Muscle layer of duodenum (tissue), 2 donors: Measurements from ENCODE around the gene ZNF692.
A peak's percentile ranks its signal among the peaks of the same experiment; 100 is the strongest.

Source experiments
- H3K27ac ChIP-seq: one replicate; pipeline ENCODE4 v1.7.0; 2013; ENCODE audit warnings: mild to moderate bottlenecking, low read length
- H3K27me3 ChIP-seq: one replicate; pipeline ENCODE4 v1.7.0; 2013; ENCODE audit warnings: low read depth, mild to moderate bottlenecking, control low read depth, low read length
- H3K36me3 ChIP-seq, 2 donors: one replicate each; pipeline ENCODE4 v1.7.0; 2013; ENCODE audit warnings: low read length in 2 of 2, control low read depth in 1 of 2, mild to moderate bottlenecking in 1 of 2; ENCODE audit not compliant: insufficient read depth in 2 of 2, control insufficient read depth in 1 of 2
- H3K4me1 ChIP-seq, 2 donors: one replicate each; pipeline ENCODE4 v1.7.0; 2013; ENCODE audit warnings: low read length in 2 of 2, mild to moderate bottlenecking in 2 of 2, control low read depth in 1 of 2, moderate library complexity in 1 of 2; ENCODE audit not compliant: insufficient read depth in 2 of 2, control insufficient read depth in 1 of 2
- H3K4me3 ChIP-seq, 2 donors: one replicate each; pipeline ENCODE4 v1.7.0; 2013; ENCODE audit warnings: low read length in 2 of 2, low read depth in 1 of 2, mild to moderate bottlenecking in 1 of 2
- H3K9me3 ChIP-seq, 2 donors: one replicate each; pipeline ENCODE4 v1.7.0; 2013; ENCODE audit warnings: low read length in 2 of 2, control low read depth in 1 of 2, mild to moderate bottlenecking in 1 of 2; ENCODE audit not compliant: control insufficient read depth in 1 of 2
- donor health status: healthy.

The ZNF692 gene

GRCh38 chr1:248872752-248873408 is 14.0 kb upstream of the ZNF692 start:
- peak overlapping the region; percentile 98 for H3K27ac ChIP-seq
- no peaks in the 10 kb centered on the region for H3K9me3 ChIP-seq
- H3K27me3 ChIP-seq, result no peaks in the 10 kb centered on the region
- no peaks in the 10 kb centered on the region for H3K36me3 ChIP-seq
- no peaks in the 10 kb centered on the region for H3K4me1 ChIP-seq
- peak overlapping the region; percentile 82 to 96 for H3K4me3 ChIP-seq

- H3K36me3 ChIP-seq, result no peaks in the 10 kb centered on the region
- no peaks in the 10 kb centered on the region for H3K27me3 ChIP-seq
- H3K4me3 ChIP-seq, result no peak overlapping the region
- no peaks in the 10 kb centered on the region for H3K4me1 ChIP-seq
- H3K27ac ChIP-seq, result no peak overlapping the region
- no peaks in the 10 kb centered on the region for H3K9me3 ChIP-seq
Observed at GRCh38 chr1:248871837-248872401, 13.0 kb upstream of the ZNF692 start.

- Histone ChIP-seq H3K4me3 (peak overlapping the region; percentile 76 to 79), H3K9me3 (no peaks in the 10 kb centered on the region), H3K27ac (no peak overlapping the region), H3K36me3 (no peaks in the 10 kb centered on the region), H3K4me1 (peaks cover 15% of the 10 kb centered on the region in 2 donors), H3K27me3 (no peaks in the 10 kb centered on the region)
Observed at GRCh38 chr1:248862998-248863881, 4.4 kb upstream of the ZNF692 start.

GRCh38 chr1:248862695-248862997 is 3.8 kb upstream of the ZNF692 start:
- H3K27me3 ChIP-seq, result no peaks in the 10 kb centered on the region
- H3K36me3 ChIP-seq, result no peaks in the 10 kb centered on the region
- peaks cover 15 to 19% of the 10 kb centered on the region in 2 donors for H3K4me1 ChIP-seq
- H3K27ac ChIP-seq, result no peak overlapping the region
- H3K4me3 ChIP-seq, result peak overlapping the region; percentile 76 to 79
- H3K9me3 ChIP-seq, result no peaks in the 10 kb centered on the region

- no peak overlapping the region for H3K27ac ChIP-seq
- no peaks in the 10 kb centered on the region for H3K36me3 ChIP-seq
- H3K9me3 ChIP-seq, result no peaks in the 10 kb centered on the region
- no peak overlapping the region for H3K4me3 ChIP-seq
- H3K27me3 ChIP-seq, result no peaks in the 10 kb centered on the region
- H3K4me1 ChIP-seq, result peaks cover 15 to 24% of the 10 kb centered on the region in 2 donors
Observed at GRCh38 chr1:248861616-248862015, 2.7 kb upstream of the ZNF692 start.

- Histone ChIP-seq H3K4me3 (no peak overlapping the region), H3K27ac (peak overlapping the region; percentile 95), H3K4me1 (peaks cover 15 to 24% of the 10 kb centered on the region in 2 donors)
Observed at GRCh38 chr1:248860007-248860406, 1.1 kb upstream of the ZNF692 start.

GRCh38 chr1:248858096-248858890 is 592 bp downstream of the ZNF692 start:
- Histone ChIP-seq H3K27me3 (no peaks in the 10 kb centered on the region), H3K36me3 (peaks cover 5 to 15% of the 10 kb centered on the region in 2 donors), H3K9me3 (no peaks in the 10 kb centered on the region), H3K4me3 (peak overlapping the region; percentile 72 to 74), H3K27ac (peak overlapping the region; percentile 95), H3K4me1 (peaks cover 15 to 17% of the 10 kb centered on the region in 2 donors)

More at GRCh38 chr1:248860007-248860406, 1.1 kb upstream of the ZNF692 start:
- H3K36me3 ChIP-seq, result peaks cover 0 to 8% of the 10 kb centered on the region in 2 donors
- no peaks in the 10 kb centered on the region for H3K9me3 ChIP-seq
- H3K27me3 ChIP-seq, result no peaks in the 10 kb centered on the region

GRCh38 chr1:248857749-248858095 is 1.2 kb downstream of the ZNF692 start:
- Histone ChIP-seq H3K9me3 (no peaks in the 10 kb centered on the region), H3K27ac (peak overlapping the region; percentile 30), H3K4me3 (peak overlapping the region; percentile 72 to 74), H3K36me3 (peaks cover 5 to 16% of the 10 kb centered on the region in 2 donors), H3K4me1 (peaks cover 12% of the 10 kb centered on the region in 2 donors), H3K27me3 (no peaks in the 10 kb centered on the region)

GRCh38 chr1:248857201-248857600 is 1.7 kb downstream of the ZNF692 start:
- Histone ChIP-seq H3K36me3 (peaks cover 5 to 16% of the 10 kb centered on the region in 2 donors), H3K27ac (peak overlapping the region; percentile 30), H3K9me3 (no peaks in the 10 kb centered on the region), H3K4me3 (no peak overlapping the region), H3K27me3 (no peaks in the 10 kb centered on the region), H3K4me1 (peaks cover 8 to 9% of the 10 kb centered on the region in 2 donors)

- Histone ChIP-seq H3K4me3 (no peak overlapping the region), H3K4me1 (peaks cover 8 to 9% of the 10 kb centered on the region in 2 donors), H3K27me3 (no peaks in the 10 kb centered on the region), H3K9me3 (no peaks in the 10 kb centered on the region), H3K27ac (no peak overlapping the region), H3K36me3 (peaks cover 5 to 17% of the 10 kb centered on the region in 2 donors)
Observed at GRCh38 chr1:248856176-248856575, 2.7 kb downstream of the ZNF692 start.

- Histone ChIP-seq H3K36me3 (peaks cover 5 to 19% of the 10 kb centered on the region in 2 donors), H3K9me3 (no peaks in the 10 kb centered on the region), H3K27ac (no peak overlapping the region), H3K4me1 (peaks cover 8 to 9% of the 10 kb centered on the region in 2 donors), H3K27me3 (no peaks in the 10 kb centered on the region), H3K4me3 (no peak overlapping the region)
Observed at GRCh38 chr1:248855580-248855979, 3.3 kb downstream of the ZNF692 start.
